ENCODE data around the gene YIF1B.

Gene YIF1B

GRCh38 chr19:38307076-38307475 lies 8.7 kb downstream of the YIF1B start:
- Histone ChIP-seq H3K36me3 (replicated peaks) (peaks cover 35% of the 10 kb centered on the region), H3K27me3 (replicated peaks) (no peaks in the 10 kb centered on the region), H3K27ac (no peak overlapping the region), H3K4me3 (ENCODE audit: low read depth, low read length) (no peak overlapping the region)
- in situ Hi-C loops (cut with HindIII; ENCODE audit: low pct_ligation_motif_present, low sequenced_read_pairs): no loop called here
- no peak for DNase-seq
- TF ChIP-seq CTCF (IDR thresholded peaks at IDR 0.05; ENCODE audit: low read depth, low read length, missing control alignments): no peak

- DNase-seq: no peak
- Histone ChIP-seq H3K36me3 (replicated peaks) (peaks cover 35% of the 10 kb centered on the region), H3K27ac (no peak overlapping the region)
Measured at GRCh38 chr19:38306236-38306635, 9.5 kb downstream of the YIF1B start.

GRCh38 chr19:38304866-38305429 lies 10.8 kb downstream of the YIF1B start:
- peaks cover 35% of the 10 kb centered on the region for H3K36me3 ChIP-seq (replicated peaks)
- in situ Hi-C loops (cut with HindIII; ENCODE audit: low pct_ligation_motif_present, low sequenced_read_pairs): no loop called here
- H3K27me3 ChIP-seq (replicated peaks): no peaks in the 10 kb centered on the region
- no peak overlapping the region for H3K27ac ChIP-seq
- H3K4me3 ChIP-seq (ENCODE audit: low read depth, low read length): no peak overlapping the region
- DNase-seq: no peak
- no peak for TF ChIP-seq CTCF (IDR thresholded peaks at IDR 0.05; ENCODE audit: low read depth, low read length, missing control alignments)

More at GRCh38 chr19:38306236-38306635, 9.5 kb downstream of the YIF1B start:
- in situ Hi-C loops (cut with HindIII; ENCODE audit: low pct_ligation_motif_present, low sequenced_read_pairs): no loop called here
- no peak overlapping the region for H3K4me3 ChIP-seq (ENCODE audit: low read depth, low read length)
- no peak for TF ChIP-seq CTCF (IDR thresholded peaks at IDR 0.05; ENCODE audit: low read depth, low read length, missing control alignments)
- H3K27me3 ChIP-seq (replicated peaks): no peaks in the 10 kb centered on the region

- TF ChIP-seq CTCF (IDR thresholded peaks at IDR 0.05; ENCODE audit: low read depth, low read length, missing control alignments): no peak
- in situ Hi-C loops (cut with HindIII; ENCODE audit: low pct_ligation_motif_present, low sequenced_read_pairs): no loop called here
- H3K36me3 ChIP-seq (replicated peaks): peaks cover 35% of the 10 kb centered on the region
Measured at GRCh38 chr19:38304352-38304865, 11.3 kb downstream of the YIF1B start.

GRCh38 chr19:38303517-38304351 lies 12.0 kb downstream of the YIF1B start, which contains the start of gene C19orf33:
Gene C19orf33 (plus strand): TSS chr19:38304251. CDS start chr19:38304262, 11 bp downstream.
- Histone ChIP-seq H3K27me3 (replicated peaks) (no peaks in the 10 kb centered on the region), H3K27ac (no peak within 1 kb of the TSS), H3K36me3 (replicated peaks) (peaks cover 34% of the 10 kb centered on the region), H3K4me3 (ENCODE audit: low read depth, low read length) (no peak within 1 kb of the TSS)
- TF ChIP-seq CTCF (IDR thresholded peaks at IDR 0.05; ENCODE audit: low read depth, low read length, missing control alignments): no peak
- DNase-seq: no peak
- in situ Hi-C loops (cut with HindIII; ENCODE audit: low pct_ligation_motif_present, low sequenced_read_pairs): no loop called here

More at GRCh38 chr19:38304352-38304865, 11.3 kb downstream of the YIF1B start:
- H3K27me3 ChIP-seq (replicated peaks): no peaks in the 10 kb centered on the region
- H3K4me3 ChIP-seq (ENCODE audit: low read depth, low read length): no peak overlapping the region
- H3K27ac ChIP-seq: no peak overlapping the region
- no peak for DNase-seq

Measured in brain microvascular endothelial cell (primary cell).